Lower lobe of right lung (tissue), 2 donors: ENCODE results near the gene ATP6V1E1. TPM values are rescaled to one million over a fixed set of nuclear protein-coding genes. Genes with fewer than 3 reads are reported as not detected.

Source experiments
- ATAC-seq, 2 donors: fragments of 200-7000 bp; cut with Tn5 transposase; one replicate each; pipeline ENCODE4 v1.9.1; 2020 to 2022; ENCODE audit warnings: mild to moderate bottlenecking in 2 of 2, moderate library complexity in 2 of 2
- DNase-seq: peaks from one replicate; pipeline ENCODE4 v3.0.0-alpha.2; 2020
- H3K27ac ChIP-seq: fragments of 200-600 bp; one replicate; pipeline ENCODE4 v1.8.0; 2022
- H3K27me3 ChIP-seq: fragments of 200-600 bp; one replicate; pipeline ENCODE4 v1.8.0; 2022; ENCODE audit warnings: low read depth
- H3K36me3 ChIP-seq: fragments of 200-600 bp; one replicate; pipeline ENCODE4 v1.8.0; 2022; ENCODE audit warnings: mild to moderate bottlenecking
- H3K4me1 ChIP-seq: fragments of 200-600 bp; one replicate; pipeline ENCODE4 v1.8.0; 2022
- H3K4me3 ChIP-seq: fragments of 200-600 bp; one replicate; pipeline ENCODE4 v1.8.0; 2022; ENCODE audit warnings: mild to moderate bottlenecking
- H3K9me3 ChIP-seq: fragments of 200-600 bp; one replicate; pipeline ENCODE4 v1.8.0; 2022
- CTCF ChIP-seq: fragments of 200-600 bp; IDR thresholded peaks from one replicate; pipeline ENCODE4 v1.8.0; 2022; ENCODE audit warnings: antibody characterized with exemption, mild to moderate bottlenecking
- intact Hi-C: fragments of 100-400 bp; cut with DNase I; formaldehyde crosslinking; loops from one replicate; pipeline ENCODE4 v1.11.0; 2022
- total RNA-seq: library from RNA; stranded (reverse); fragmentation: NEBNext Ultra II Directional; extraction: Animal tissue kit (Norgen Biotek cat#: 25700); gene quantifications from one replicate; pipeline ENCODE4 v1.2.1, GENCODE V29; 2021
- donor health status: DM: no; HTN: yes; CAD: no; lungs with severe emphysema.

The ATP6V1E1 gene
- total RNA-seq, 1 donor from 2014 or later: 133 TPM

DNA sequence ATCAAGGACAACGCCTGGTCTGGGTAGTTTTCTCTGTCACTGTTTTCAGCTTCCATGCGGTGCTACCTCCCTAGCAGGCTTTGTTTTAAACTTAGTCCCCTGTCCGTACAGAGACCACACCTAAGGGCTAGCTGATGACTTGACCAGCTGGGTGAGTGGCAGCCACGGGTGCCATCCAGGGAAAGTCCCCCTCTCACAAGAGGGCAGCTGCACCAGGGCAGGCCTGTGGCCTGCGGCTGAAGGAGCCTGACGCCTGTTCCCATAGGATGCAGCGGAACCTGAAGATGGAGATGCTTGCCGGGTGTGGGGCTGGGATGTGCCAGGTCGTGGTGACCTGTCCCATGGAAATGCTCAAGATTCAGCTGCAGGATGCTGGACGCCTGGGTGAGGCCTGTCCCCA is 45.4 kb downstream of the ATP6V1E1 start:
- H3K27me3 ChIP-seq: no peaks in the 10 kb centered on the region
- no peaks in the 10 kb centered on the region for H3K4me1 ChIP-seq
- ATAC-seq (no peak), DNase-seq (no peak)
- TF ChIP-seq CTCF: no peak
- intact Hi-C loops: no loop called here
- no peak overlapping the region for H3K27ac ChIP-seq
- H3K36me3 ChIP-seq: no peaks in the 10 kb centered on the region
- no peaks in the 10 kb centered on the region for H3K9me3 ChIP-seq
- H3K4me3 ChIP-seq: no peak overlapping the region

DNA sequence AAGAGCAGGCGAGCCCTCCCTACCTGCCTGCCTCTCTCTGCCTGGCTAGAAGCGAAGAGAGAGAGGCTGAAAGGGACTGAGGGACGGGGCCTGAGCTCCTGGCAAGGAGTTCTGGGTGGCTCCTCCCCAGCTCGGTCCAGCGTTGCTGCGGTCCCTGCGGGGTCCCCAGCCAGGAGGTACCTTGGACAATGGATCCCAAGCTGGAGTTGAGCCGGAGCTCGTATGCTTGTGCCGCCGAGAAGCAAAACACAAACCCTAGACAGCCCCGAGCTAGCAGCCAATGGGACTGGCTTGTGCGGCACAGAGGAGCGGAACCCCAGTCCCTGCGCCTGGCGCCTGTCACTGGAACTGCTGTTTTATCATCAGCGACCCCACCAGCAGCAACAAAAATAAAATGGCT is 46.9 kb downstream of the ATP6V1E1 start:
- DNase-seq: no peak

DNA sequence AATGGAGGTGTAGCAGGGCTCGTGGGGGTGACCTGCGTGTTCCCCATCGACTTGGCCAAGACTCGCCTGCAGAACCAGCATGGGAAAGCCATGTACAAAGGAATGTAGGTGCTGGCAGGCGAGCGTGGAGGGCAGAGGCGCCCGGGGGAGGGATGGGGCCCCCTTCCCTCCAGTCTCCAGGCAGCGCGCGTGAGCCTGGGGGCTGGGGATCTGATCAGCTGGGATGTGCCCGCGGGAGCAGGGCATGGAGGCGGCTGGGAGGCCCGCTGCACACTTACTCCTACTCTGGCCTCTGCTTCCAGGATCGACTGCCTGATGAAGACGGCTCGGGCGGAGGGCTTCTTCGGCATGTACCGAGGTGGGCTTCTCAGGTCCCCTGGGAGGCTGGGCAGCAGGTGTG is 47.5 kb downstream of the ATP6V1E1 start:
- H3K9me3 ChIP-seq: no peaks in the 10 kb centered on the region
- no peaks in the 10 kb centered on the region for H3K36me3 ChIP-seq
- intact Hi-C loops: no loop called here
- no peaks in the 10 kb centered on the region for H3K27me3 ChIP-seq
- TF ChIP-seq CTCF: no peak
- DNase-seq (no peak), ATAC-seq (no peak)
- no peaks in the 10 kb centered on the region for H3K4me1 ChIP-seq
- no peak overlapping the region for H3K4me3 ChIP-seq
- no peak overlapping the region for H3K27ac ChIP-seq

More for the DNA sequence above, 46.9 kb downstream of the ATP6V1E1 start:
- Histone ChIP-seq H3K27me3 (no peaks in the 10 kb centered on the region), H3K4me1 (no peaks in the 10 kb centered on the region), H3K36me3 (no peaks in the 10 kb centered on the region), H3K9me3 (no peaks in the 10 kb centered on the region), H3K27ac (no peak overlapping the region), H3K4me3 (no peak overlapping the region)
- intact Hi-C loops: no loop called here
- ATAC-seq: no peak
- TF ChIP-seq CTCF: no peak

GRCh38 chr22:17580441-17581031 is 48.0 kb downstream of the ATP6V1E1 start:
- H3K27ac ChIP-seq: no peak overlapping the region
- DNase-seq (no peak), ATAC-seq (peak; percentile 31 to 43)
- H3K27me3 ChIP-seq: no peaks in the 10 kb centered on the region
- no peaks in the 10 kb centered on the region for H3K36me3 ChIP-seq
- no peak overlapping the region for H3K4me3 ChIP-seq
- no peak for TF ChIP-seq CTCF
- H3K4me1 ChIP-seq: no peaks in the 10 kb centered on the region
- H3K9me3 ChIP-seq: no peaks in the 10 kb centered on the region
- intact Hi-C loops: no loop called here

GRCh38 chr22:17579535-17579981 is 49.0 kb downstream of the ATP6V1E1 start:
- H3K27ac ChIP-seq: no peak overlapping the region
- intact Hi-C loops: no loop called here
- no peaks in the 10 kb centered on the region for H3K9me3 ChIP-seq
- no peaks in the 10 kb centered on the region for H3K27me3 ChIP-seq
- no peaks in the 10 kb centered on the region for H3K4me1 ChIP-seq
- no peak for TF ChIP-seq CTCF
- H3K4me3 ChIP-seq: no peak overlapping the region
- ATAC-seq: no peak
- no peak for DNase-seq
- no peaks in the 10 kb centered on the region for H3K36me3 ChIP-seq
